SK-N-SH treated with all-trans-retinoic acid at 6 μM for 48 hours (cell line): Measurements from ENCODE around the gene RRP15.

ENCODE experiments used
- ATAC-seq: fragments of 200-7000 bp; cut with Tn5 transposase; 3 replicates; pipeline ENCODE4 v1.9.1; 2020; ENCODE audit warnings: mild to moderate bottlenecking, moderate library complexity
- ARNTL ChIP-seq: fragments of 450-650 bp; formaldehyde crosslinking; IDR thresholded peaks from 2 replicates; pipeline ENCODE4 v1.5.0; 2020; ENCODE audit warnings: low read depth, mild to moderate bottlenecking, moderate library complexity, borderline replicate concordance
- BACH2 ChIP-seq: fragments of 250-450 bp; sonication (Bioruptor Pico); IDR thresholded peaks from 2 replicates; pipeline ENCODE4 v1.9.0; 2021; ENCODE audit warnings: mild to moderate bottlenecking, borderline replicate concordance
- ESRRG ChIP-seq: fragments of 250-450 bp; sonication (Bioruptor Pico); IDR thresholded peaks from 2 replicates; pipeline ENCODE4 v1.6.1; 2021; ENCODE audit warnings: mild to moderate bottlenecking
- GLIS3 ChIP-seq: fragments of 250-450 bp; sonication (Bioruptor Pico); IDR thresholded peaks from 2 replicates; pipeline ENCODE4 v1.5.0; 2020; ENCODE audit warnings: mild to moderate bottlenecking, moderate library complexity
- ISL1 ChIP-seq: fragments of 250-450 bp; sonication (Bioruptor Pico); IDR thresholded peaks from 2 replicates; pipeline ENCODE4 v2.1.2; 2022; ENCODE audit warnings: mild to moderate bottlenecking, moderate library complexity
- OSR1 ChIP-seq: fragments of 250-450 bp; sonication (Bioruptor Pico); IDR thresholded peaks from 2 replicates; pipeline ENCODE4 v1.8.0; 2022; ENCODE audit warnings: moderate library complexity, mild to moderate bottlenecking, inconsistent platforms
- PPARA ChIP-seq: fragments of 250-450 bp; sonication (Bioruptor Pico); IDR thresholded peaks from 2 replicates; pipeline ENCODE4 v1.5.0; 2020; ENCODE audit warnings: mild to moderate bottlenecking, borderline replicate concordance
- RARB ChIP-seq: fragments of 250-450 bp; sonication (Bioruptor Pico); IDR thresholded peaks from 2 replicates; pipeline ENCODE4 v1.8.0; 2021; ENCODE audit warnings: mild to moderate bottlenecking, moderate library complexity
- SNAI2 ChIP-seq: fragments of 250-450 bp; sonication (Bioruptor Pico); IDR thresholded peaks from 2 replicates; pipeline ENCODE4 v1.5.0; 2020; ENCODE audit warnings: mild to moderate bottlenecking, moderate library complexity
- TCF4 ChIP-seq: fragments of 250-450 bp; sonication (Bioruptor Pico); IDR thresholded peaks from 2 replicates; pipeline ENCODE4 v1.8.0; 2021; ENCODE audit warnings: mild to moderate bottlenecking, moderate library complexity, borderline replicate concordance
- TOX ChIP-seq: fragments of 250-450 bp; sonication (Bioruptor Pico); IDR thresholded peaks from 2 replicates; pipeline ENCODE4 v1.8.0; 2021; ENCODE audit warnings: mild to moderate bottlenecking, moderate library complexity, borderline replicate concordance
- ZC3H10 ChIP-seq: fragments of 250-450 bp; sonication (Bioruptor Pico); IDR thresholded peaks from 2 replicates; pipeline ENCODE4 v1.5.1; 2021; ENCODE audit warnings: mild to moderate bottlenecking, moderate library complexity
- ZFP3 ChIP-seq: fragments of 250-450 bp; sonication (Bioruptor Pico); IDR thresholded peaks from 2 replicates; pipeline ENCODE4 v1.5.0; 2020; ENCODE audit warnings: mild to moderate bottlenecking, moderate library complexity
- ZFP30 ChIP-seq: fragments of 450-650 bp; formaldehyde crosslinking; IDR thresholded peaks from 2 replicates; pipeline ENCODE4 v1.5.0; 2022; ENCODE audit warnings: mild to moderate bottlenecking, moderate library complexity
- ZNF565 ChIP-seq: fragments of 450-650 bp; formaldehyde crosslinking; conservative IDR thresholded peaks from 2 replicates; pipeline ENCODE4 v1.5.0; 2020; ENCODE audit warnings: low read depth, mild to moderate bottlenecking, moderate library complexity
- ZNF70 ChIP-seq: fragments of 450-650 bp; formaldehyde crosslinking; IDR thresholded peaks from 2 replicates; pipeline ENCODE4 v1.5.0; 2020; ENCODE audit warnings: mild to moderate bottlenecking, moderate library complexity
- ZNF8 ChIP-seq: fragments of 450-650 bp; formaldehyde crosslinking; IDR thresholded peaks from 2 replicates; pipeline ENCODE4 v1.5.0; 2020; ENCODE audit warnings: mild to moderate bottlenecking, moderate library complexity
- TF ChIP-seq, protein P1 (sequence below): fragments of 250-450 bp; sonication (Bioruptor Pico); IDR thresholded peaks from 2 replicates; pipeline ENCODE4 v1.8.0; 2021; ENCODE audit warnings: low read depth, mild to moderate bottlenecking, moderate library complexity, borderline replicate concordance
- TF ChIP-seq, protein P2 (sequence below): fragments of 250-450 bp; sonication (Bioruptor Pico); IDR thresholded peaks from 2 replicates; pipeline ENCODE4 v1.5.1; 2020; ENCODE audit warnings: low read depth, mild to moderate bottlenecking, moderate library complexity
- TF ChIP-seq, protein P3 (sequence below): fragments of 250-450 bp; sonication (Bioruptor Pico); IDR thresholded peaks from 2 replicates; pipeline ENCODE4 v1.5.0; 2020; ENCODE audit warnings: mild to moderate bottlenecking, moderate library complexity
- TF ChIP-seq, protein P4 (sequence below): fragments of 250-450 bp; sonication (Bioruptor Pico); IDR thresholded peaks from 2 replicates; pipeline ENCODE4 v1.8.0; 2020; ENCODE audit warnings: mild to moderate bottlenecking, moderate library complexity, borderline replicate concordance
- TF ChIP-seq, protein P5 (sequence below): fragments of 250-450 bp; sonication (Bioruptor Pico); IDR thresholded peaks from 2 replicates; pipeline ENCODE4 v1.5.1; 2021; ENCODE audit warnings: mild to moderate bottlenecking, moderate library complexity

Gene RRP15

DNA sequence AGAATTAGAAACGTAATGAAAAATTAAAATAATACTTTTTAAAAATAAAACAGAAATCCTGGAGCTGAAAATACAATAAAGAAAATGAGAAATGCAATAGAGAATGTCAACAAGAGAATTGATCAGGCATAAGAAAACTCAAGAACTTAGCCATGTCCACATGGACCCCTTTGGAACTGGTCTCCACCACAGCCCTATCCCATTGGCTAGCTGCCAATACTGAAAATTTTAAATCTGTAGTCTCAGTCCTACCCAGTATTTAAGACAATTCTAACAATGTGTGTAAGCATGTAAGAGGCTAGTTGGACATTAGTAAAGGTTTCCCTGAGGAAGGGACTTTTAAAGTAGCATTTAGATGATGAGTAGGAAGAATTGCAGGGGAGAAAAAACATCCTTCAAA is 25.8 kb upstream of the RRP15 start:
- no peak for ATAC-seq
- TF ChIP-seq ZFP3 (CRISPR knock-in tag) (no peak), BACH2 (CRISPR knock-in tag) (no peak), ARNTL (no peak), TCF4 (no peak), ZNF565 (CRISPR knock-in tag) (no peak), SNAI2 (no peak), ESRRG (CRISPR knock-in tag) (no peak), ZFP30 (no peak), GLIS3 (CRISPR knock-in tag) (no peak), ZC3H10 (no peak)
- TF ChIP-seq, protein P1, sequence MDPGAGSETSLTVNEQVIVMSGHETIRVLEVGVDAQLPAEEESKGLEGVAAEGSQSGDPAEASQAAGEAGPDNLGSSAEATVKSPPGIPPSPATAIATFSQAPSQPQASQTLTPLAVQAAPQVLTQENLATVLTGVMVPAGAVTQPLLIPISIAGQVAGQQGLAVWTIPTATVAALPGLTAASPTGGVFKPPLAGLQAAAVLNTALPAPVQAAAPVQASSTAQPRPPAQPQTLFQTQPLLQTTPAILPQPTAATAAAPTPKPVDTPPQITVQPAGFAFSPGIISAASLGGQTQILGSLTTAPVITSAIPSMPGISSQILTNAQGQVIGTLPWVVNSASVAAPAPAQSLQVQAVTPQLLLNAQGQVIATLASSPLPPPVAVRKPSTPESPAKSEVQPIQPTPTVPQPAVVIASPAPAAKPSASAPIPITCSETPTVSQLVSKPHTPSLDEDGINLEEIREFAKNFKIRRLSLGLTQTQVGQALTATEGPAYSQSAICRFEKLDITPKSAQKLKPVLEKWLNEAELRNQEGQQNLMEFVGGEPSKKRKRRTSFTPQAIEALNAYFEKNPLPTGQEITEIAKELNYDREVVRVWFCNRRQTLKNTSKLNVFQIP (CRISPR knock-in tag), result no peak
- TF ChIP-seq, protein P2, sequence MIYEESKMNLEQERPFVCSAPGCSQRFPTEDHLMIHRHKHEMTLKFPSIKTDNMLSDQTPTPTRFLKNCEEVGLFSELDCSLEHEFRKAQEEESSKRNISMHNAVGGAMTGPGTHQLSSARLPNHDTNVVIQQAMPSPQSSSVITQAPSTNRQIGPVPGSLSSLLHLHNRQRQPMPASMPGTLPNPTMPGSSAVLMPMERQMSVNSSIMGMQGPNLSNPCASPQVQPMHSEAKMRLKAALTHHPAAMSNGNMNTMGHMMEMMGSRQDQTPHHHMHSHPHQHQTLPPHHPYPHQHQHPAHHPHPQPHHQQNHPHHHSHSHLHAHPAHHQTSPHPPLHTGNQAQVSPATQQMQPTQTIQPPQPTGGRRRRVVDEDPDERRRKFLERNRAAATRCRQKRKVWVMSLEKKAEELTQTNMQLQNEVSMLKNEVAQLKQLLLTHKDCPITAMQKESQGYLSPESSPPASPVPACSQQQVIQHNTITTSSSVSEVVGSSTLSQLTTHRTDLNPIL, result no peak
- TF ChIP-seq, protein P3, sequence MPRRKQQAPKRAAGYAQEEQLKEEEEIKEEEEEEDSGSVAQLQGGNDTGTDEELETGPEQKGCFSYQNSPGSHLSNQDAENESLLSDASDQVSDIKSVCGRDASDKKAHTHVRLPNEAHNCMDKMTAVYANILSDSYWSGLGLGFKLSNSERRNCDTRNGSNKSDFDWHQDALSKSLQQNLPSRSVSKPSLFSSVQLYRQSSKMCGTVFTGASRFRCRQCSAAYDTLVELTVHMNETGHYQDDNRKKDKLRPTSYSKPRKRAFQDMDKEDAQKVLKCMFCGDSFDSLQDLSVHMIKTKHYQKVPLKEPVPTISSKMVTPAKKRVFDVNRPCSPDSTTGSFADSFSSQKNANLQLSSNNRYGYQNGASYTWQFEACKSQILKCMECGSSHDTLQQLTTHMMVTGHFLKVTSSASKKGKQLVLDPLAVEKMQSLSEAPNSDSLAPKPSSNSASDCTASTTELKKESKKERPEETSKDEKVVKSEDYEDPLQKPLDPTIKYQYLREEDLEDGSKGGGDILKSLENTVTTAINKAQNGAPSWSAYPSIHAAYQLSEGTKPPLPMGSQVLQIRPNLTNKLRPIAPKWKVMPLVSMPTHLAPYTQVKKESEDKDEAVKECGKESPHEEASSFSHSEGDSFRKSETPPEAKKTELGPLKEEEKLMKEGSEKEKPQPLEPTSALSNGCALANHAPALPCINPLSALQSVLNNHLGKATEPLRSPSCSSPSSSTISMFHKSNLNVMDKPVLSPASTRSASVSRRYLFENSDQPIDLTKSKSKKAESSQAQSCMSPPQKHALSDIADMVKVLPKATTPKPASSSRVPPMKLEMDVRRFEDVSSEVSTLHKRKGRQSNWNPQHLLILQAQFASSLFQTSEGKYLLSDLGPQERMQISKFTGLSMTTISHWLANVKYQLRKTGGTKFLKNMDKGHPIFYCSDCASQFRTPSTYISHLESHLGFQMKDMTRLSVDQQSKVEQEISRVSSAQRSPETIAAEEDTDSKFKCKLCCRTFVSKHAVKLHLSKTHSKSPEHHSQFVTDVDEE (CRISPR knock-in tag), result no peak
- TF ChIP-seq, protein P4, sequence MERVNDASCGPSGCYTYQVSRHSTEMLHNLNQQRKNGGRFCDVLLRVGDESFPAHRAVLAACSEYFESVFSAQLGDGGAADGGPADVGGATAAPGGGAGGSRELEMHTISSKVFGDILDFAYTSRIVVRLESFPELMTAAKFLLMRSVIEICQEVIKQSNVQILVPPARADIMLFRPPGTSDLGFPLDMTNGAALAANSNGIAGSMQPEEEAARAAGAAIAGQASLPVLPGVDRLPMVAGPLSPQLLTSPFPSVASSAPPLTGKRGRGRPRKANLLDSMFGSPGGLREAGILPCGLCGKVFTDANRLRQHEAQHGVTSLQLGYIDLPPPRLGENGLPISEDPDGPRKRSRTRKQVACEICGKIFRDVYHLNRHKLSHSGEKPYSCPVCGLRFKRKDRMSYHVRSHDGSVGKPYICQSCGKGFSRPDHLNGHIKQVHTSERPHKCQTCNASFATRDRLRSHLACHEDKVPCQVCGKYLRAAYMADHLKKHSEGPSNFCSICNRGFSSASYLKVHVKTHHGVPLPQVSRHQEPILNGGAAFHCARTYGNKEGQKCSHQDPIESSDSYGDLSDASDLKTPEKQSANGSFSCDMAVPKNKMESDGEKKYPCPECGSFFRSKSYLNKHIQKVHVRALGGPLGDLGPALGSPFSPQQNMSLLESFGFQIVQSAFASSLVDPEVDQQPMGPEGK (CRISPR knock-in tag), result no peak

DNA sequence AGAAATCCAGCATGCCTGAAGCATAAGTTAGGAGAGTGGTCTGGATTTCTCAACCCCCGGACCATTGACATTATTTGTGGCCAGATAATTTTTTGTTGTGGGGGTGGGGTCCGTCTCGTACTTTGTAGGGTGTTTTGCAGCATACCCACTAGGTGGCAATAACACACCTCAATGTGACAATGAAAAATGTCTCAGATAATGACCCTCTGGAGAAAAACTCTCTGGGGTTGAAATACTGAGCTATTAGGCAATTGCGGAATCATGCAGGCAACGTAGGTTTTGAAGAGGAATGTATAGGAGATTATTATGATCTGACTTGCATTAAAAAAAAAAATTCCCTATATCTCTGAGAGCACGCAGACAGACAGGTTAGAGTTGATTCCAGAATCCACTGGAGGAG is 25.3 kb upstream of the RRP15 start:
- TF ChIP-seq OSR1 (CRISPR knock-in tag) (no peak), TCF4 (no peak), GLIS3 (CRISPR knock-in tag) (no peak), ZNF70 (CRISPR knock-in tag) (no peak), TOX (no peak), BACH2 (CRISPR knock-in tag) (no peak), SNAI2 (no peak), PPARA (CRISPR knock-in tag) (no peak), ESRRG (CRISPR knock-in tag) (no peak)
- TF ChIP-seq, protein P3 (CRISPR knock-in tag), result no peak
- TF ChIP-seq, protein P1 (CRISPR knock-in tag), result no peak
- ATAC-seq, result no peak

DNA sequence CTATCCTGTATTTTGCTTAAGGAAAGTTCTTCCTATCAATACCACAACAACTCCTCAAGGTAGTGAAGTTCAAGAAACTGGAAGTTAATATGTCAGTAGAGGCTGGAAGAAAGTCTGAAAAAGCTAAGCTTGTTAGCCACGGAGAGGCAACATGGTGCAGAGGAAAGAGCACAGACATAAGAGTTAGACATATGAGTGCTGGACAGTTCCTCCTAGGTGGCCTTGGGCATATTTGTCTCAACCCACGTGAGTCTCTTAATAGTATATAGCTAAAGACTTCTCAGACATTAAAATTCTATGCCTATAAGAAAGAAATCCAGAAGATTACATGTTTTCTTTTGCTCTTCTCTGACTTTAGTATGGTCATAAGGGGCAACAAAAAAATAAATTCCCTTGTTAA is 22.8 kb upstream of the RRP15 start:
- no peak for ATAC-seq
- no peak for TF ChIP-seq ISL1
- no peak for TF ChIP-seq ZC3H10
- TF ChIP-seq, protein P1 (CRISPR knock-in tag), result no peak
- TF ChIP-seq GLIS3 (CRISPR knock-in tag), result no peak
- TF ChIP-seq OSR1 (CRISPR knock-in tag), result no peak
- TF ChIP-seq PPARA (CRISPR knock-in tag), result no peak
- TF ChIP-seq ZNF8 (CRISPR knock-in tag), result no peak
- TF ChIP-seq ESRRG (CRISPR knock-in tag), result no peak
- no peak for TF ChIP-seq ARNTL
- no peak for TF ChIP-seq ZNF565 (CRISPR knock-in tag)
- TF ChIP-seq RARB (CRISPR knock-in tag), result no peak
- TF ChIP-seq, protein P5, sequence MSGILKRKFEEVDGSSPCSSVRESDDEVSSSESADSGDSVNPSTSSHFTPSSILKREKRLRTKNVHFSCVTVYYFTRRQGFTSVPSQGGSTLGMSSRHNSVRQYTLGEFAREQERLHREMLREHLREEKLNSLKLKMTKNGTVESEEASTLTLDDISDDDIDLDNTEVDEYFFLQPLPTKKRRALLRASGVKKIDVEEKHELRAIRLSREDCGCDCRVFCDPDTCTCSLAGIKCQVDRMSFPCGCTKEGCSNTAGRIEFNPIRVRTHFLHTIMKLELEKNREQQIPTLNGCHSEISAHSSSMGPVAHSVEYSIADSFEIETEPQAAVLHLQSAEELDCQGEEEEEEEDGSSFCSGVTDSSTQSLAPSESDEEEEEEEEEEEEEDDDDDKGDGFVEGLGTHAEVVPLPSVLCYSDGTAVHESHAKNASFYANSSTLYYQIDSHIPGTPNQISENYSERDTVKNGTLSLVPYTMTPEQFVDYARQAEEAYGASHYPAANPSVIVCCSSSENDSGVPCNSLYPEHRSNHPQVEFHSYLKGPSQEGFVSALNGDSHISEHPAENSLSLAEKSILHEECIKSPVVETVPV (CRISPR knock-in tag), result no peak
